MM.1S (cell line): ENCODE data around the gene SLC39A8.

Source experiments
- DNase-seq: peaks from one replicate; pipeline ENCODE4 v3.0.0-alpha.2; 2015
- H2AFZ ChIP-seq: fragments of 300-600 bp; sonication (generic); 2 replicates; pipeline ENCODE4 v1.6.0; 2016; ENCODE audit warnings: antibody characterized with exemption, low read length
- H3F3A ChIP-seq: fragments of 300-600 bp; sonication (generic); 2 replicates; pipeline ENCODE4 v1.6.1; 2016; ENCODE audit warnings: mild to moderate bottlenecking, antibody characterized with exemption, low read length, moderate library complexity, mixed read lengths; ENCODE audit not compliant: insufficient read depth
- H3K27ac ChIP-seq: fragments of 300-600 bp; sonication (generic); 2 replicates; pipeline ENCODE4 v1.5.1; 2016; ENCODE audit warnings: mild to moderate bottlenecking, low read length
- H3K27me3 ChIP-seq: fragments of 300-600 bp; sonication (generic); replicated peaks from 2 replicates; pipeline ENCODE4 v1.6.0; 2016; ENCODE audit warnings: low read length; ENCODE audit not compliant: insufficient read depth
- H3K36me3 ChIP-seq: fragments of 300-600 bp; sonication (generic); replicated peaks from 2 replicates; pipeline ENCODE4 v1.6.1; 2016; ENCODE audit warnings: mild to moderate bottlenecking, low read length, mixed read lengths; ENCODE audit not compliant: insufficient read depth
- H3K4me1 ChIP-seq: fragments of 300-600 bp; sonication (generic); 2 replicates; pipeline ENCODE4 v1.6.1; 2016; ENCODE audit warnings: low read length, mixed read lengths
- H3K4me2 ChIP-seq: fragments of 300-600 bp; sonication (generic); 2 replicates; pipeline ENCODE4 v1.6.0; 2016; ENCODE audit warnings: low read depth, low read length
- H3K4me3 ChIP-seq: fragments of 300-600 bp; sonication (generic); 2 replicates; pipeline ENCODE4 v1.5.1; 2016; ENCODE audit warnings: low read length, mixed read lengths
- H3K79me2 ChIP-seq: fragments of 300-600 bp; sonication (generic); 2 replicates; pipeline ENCODE4 v1.6.1; 2016; ENCODE audit warnings: mixed run types, low read length, mixed read lengths
- H3K9ac ChIP-seq: fragments of 300-600 bp; sonication (generic); 2 replicates; pipeline ENCODE4 v1.6.1; 2016; ENCODE audit warnings: low read length, mixed read lengths
- H3K9me2 ChIP-seq: fragments of 300-600 bp; sonication (generic); replicated peaks from 2 replicates; pipeline ENCODE4 v1.6.1; 2016; ENCODE audit warnings: mild to moderate bottlenecking, low read length, mixed read lengths; ENCODE audit not compliant: insufficient read depth
- H3K9me3 ChIP-seq: fragments of 300-600 bp; sonication (generic); replicated peaks from 2 replicates; pipeline ENCODE4 v1.6.1; 2016; ENCODE audit warnings: mild to moderate bottlenecking, low read length, mixed read lengths; ENCODE audit not compliant: insufficient read depth
- H4K20me1 ChIP-seq: fragments of 300-600 bp; sonication (generic); 2 replicates; pipeline ENCODE4 v1.6.1; 2016; ENCODE audit warnings: mild to moderate bottlenecking, low read length, moderate library complexity, mixed read lengths; ENCODE audit not compliant: insufficient read depth
- CTCF ChIP-seq: fragments of 300-600 bp; sonication (generic); IDR thresholded peaks from 2 replicates; pipeline ENCODE4 v1.5.1; 2016; ENCODE audit warnings: antibody characterized with exemption, low read length, mixed read lengths
- EZH2 ChIP-seq: fragments of 300-600 bp; sonication (generic); optimal IDR thresholded peaks from 2 replicates; pipeline ENCODE3; 2017; ENCODE audit warnings: low read depth, mild to moderate bottlenecking, antibody characterized with exemption, low read length, mixed read lengths
- EZH2phosphoT487 ChIP-seq: fragments of 300-600 bp; sonication (generic); IDR thresholded peaks from 2 replicates; pipeline ENCODE4 v1.6.1; 2018; ENCODE audit warnings: antibody characterized with exemption, low read length

The SLC39A8 gene

GRCh38 chr4:102230194-102230593 is 115.1 kb downstream of the SLC39A8 start:
- Histone ChIP-seq H2AFZ (no peak overlapping the region), H3K9ac (no peak overlapping the region), H3K79me2 (no peaks in the 10 kb centered on the region), H3K9me2 (no peaks in the 10 kb centered on the region), H3F3A (no peaks in the 10 kb centered on the region), H3K4me2 (no peak overlapping the region), H3K36me3 (no peaks in the 10 kb centered on the region), H3K4me1 (no peaks in the 10 kb centered on the region), H3K9me3 (no peaks in the 10 kb centered on the region), H4K20me1 (no peaks in the 10 kb centered on the region), H3K27me3 (no peaks in the 10 kb centered on the region), H3K27ac (no peak overlapping the region), H3K4me3 (no peak overlapping the region)
- TF ChIP-seq EZH2: no peak
- no peak for TF ChIP-seq EZH2phosphoT487
- no peak for TF ChIP-seq CTCF
- no peak for DNase-seq

- Histone ChIP-seq H3K9ac (no peak overlapping the region), H3K9me3 (no peaks in the 10 kb centered on the region), H3K4me1 (no peaks in the 10 kb centered on the region), H3K36me3 (no peaks in the 10 kb centered on the region), H3K79me2 (no peaks in the 10 kb centered on the region), H3K9me2 (no peaks in the 10 kb centered on the region), H3K27ac (no peak overlapping the region), H3K27me3 (no peaks in the 10 kb centered on the region), H2AFZ (no peak overlapping the region), H4K20me1 (no peaks in the 10 kb centered on the region), H3K4me2 (no peak overlapping the region), H3F3A (no peaks in the 10 kb centered on the region), H3K4me3 (no peak overlapping the region)
- DNase-seq: no peak
- TF ChIP-seq EZH2phosphoT487 (no peak), EZH2 (no peak), CTCF (no peak)
These were observed 117.9 kb downstream of the SLC39A8 start for GRCh38 chr4:102227388-102227787.

- no peak overlapping the region for H2AFZ ChIP-seq
- H3K36me3 ChIP-seq: no peaks in the 10 kb centered on the region
- H3F3A ChIP-seq: no peaks in the 10 kb centered on the region
- no peaks in the 10 kb centered on the region for H3K27me3 ChIP-seq
- no peak overlapping the region for H3K4me3 ChIP-seq
- no peaks in the 10 kb centered on the region for H3K4me1 ChIP-seq
- H3K4me2 ChIP-seq: no peak overlapping the region
- no peak overlapping the region for H3K27ac ChIP-seq
- no peaks in the 10 kb centered on the region for H3K9me3 ChIP-seq
- no peak overlapping the region for H3K9ac ChIP-seq
- no peaks in the 10 kb centered on the region for H4K20me1 ChIP-seq
- no peaks in the 10 kb centered on the region for H3K9me2 ChIP-seq
- H3K79me2 ChIP-seq: no peaks in the 10 kb centered on the region
- DNase-seq: no peak
- TF ChIP-seq EZH2: no peak
- TF ChIP-seq CTCF: no peak
- no peak for TF ChIP-seq EZH2phosphoT487
These were observed 121.8 kb downstream of the SLC39A8 start for GRCh38 chr4:102223461-102223860.
